OCI-LY1 (cell line): ENCODE data around the gene CNTNAP2.

Source experiments
- H2AFZ ChIP-seq: fragments of 200-600 bp; sonication (generic), shearing (Covaris generic); 2 replicates; pipeline ENCODE4 v1.6.0; 2014; ENCODE audit warnings: antibody characterized with exemption, mild to moderate bottlenecking, low read length
- H3F3A ChIP-seq: fragments of 200-600 bp; sonication (generic), shearing (Covaris generic); 2 replicates; pipeline ENCODE4 v1.6.0; 2014; ENCODE audit warnings: mild to moderate bottlenecking, antibody characterized with exemption, low read length, moderate library complexity; ENCODE audit not compliant: insufficient read depth
- H3K27ac ChIP-seq: fragments of 200-600 bp; sonication (generic); 2 replicates; pipeline ENCODE4 v1.5.1; 2014; ENCODE audit warnings: low read length, mixed run types, mild to moderate bottlenecking, low read depth; ENCODE audit not compliant: poor library complexity, severe bottlenecking
- H3K27me3 ChIP-seq: fragments of 200-600 bp; sonication (generic); 2 replicates; pipeline ENCODE4 v1.6.0; 2014; ENCODE audit warnings: antibody characterized with exemption, mild to moderate bottlenecking, low read length, moderate library complexity; ENCODE audit not compliant: insufficient read depth
- H3K36me3 ChIP-seq: fragments of 200-600 bp; sonication (generic); 2 replicates; pipeline ENCODE4 v1.6.1; 2014; ENCODE audit warnings: mild to moderate bottlenecking, antibody characterized with exemption, low read length, moderate library complexity, mixed read lengths; ENCODE audit not compliant: insufficient read depth
- H3K4me1 ChIP-seq: fragments of 200-600 bp; sonication (generic); 2 replicates; pipeline ENCODE4 v1.5.1; 2014; ENCODE audit warnings: mild to moderate bottlenecking, low read length, moderate library complexity; ENCODE audit not compliant: insufficient read depth, severe bottlenecking
- H3K4me2 ChIP-seq: fragments of 200-600 bp; sonication (generic), shearing (Covaris generic); 2 replicates; pipeline ENCODE4 v1.6.1; 2014; ENCODE audit warnings: low read length
- H3K4me3 ChIP-seq: fragments of 200-600 bp; sonication (generic); 2 replicates; pipeline ENCODE4 v1.5.1; 2014; ENCODE audit warnings: low read length, low read depth, mild to moderate bottlenecking, mixed read lengths; ENCODE audit not compliant: poor library complexity, severe bottlenecking
- H3K79me2 ChIP-seq: fragments of 200-600 bp; shearing (Covaris generic); 2 replicates; pipeline ENCODE4 v1.6.1; 2016; ENCODE audit warnings: mixed run types, low read length, mixed read lengths; ENCODE audit not compliant: insufficient read depth
- H3K9ac ChIP-seq: fragments of 200-600 bp; sonication (generic), shearing (Covaris generic); 2 replicates; pipeline ENCODE4 v1.6.1; 2014; ENCODE audit warnings: mild to moderate bottlenecking, low read length, mixed read lengths
- H3K9me2 ChIP-seq: fragments of 200-600 bp; sonication (generic), shearing (Covaris generic); 2 replicates; pipeline ENCODE4 v1.6.1; 2014; ENCODE audit warnings: low read depth, mild to moderate bottlenecking, low read length, mixed read lengths
- H3K9me3 ChIP-seq: fragments of 200-600 bp; shearing (Covaris generic); 2 replicates; pipeline ENCODE4 v1.6.1; 2014; ENCODE audit warnings: low read length, mixed read lengths
- H4K20me1 ChIP-seq: fragments of 200-600 bp; sonication (generic), shearing (Covaris generic); 2 replicates; pipeline ENCODE4 v1.6.0; 2016; ENCODE audit warnings: mild to moderate bottlenecking, low read length; ENCODE audit not compliant: insufficient read depth
- EZH2 ChIP-seq: fragments of 200-600 bp; sonication (generic), shearing (Covaris generic); IDR thresholded peaks from 2 replicates; pipeline ENCODE4 v1.8.0; 2017; ENCODE audit warnings: borderline replicate concordance, mixed run types, mild to moderate bottlenecking, antibody characterized with exemption, low read length, moderate library complexity, mixed read lengths
- TF ChIP-seq, protein P1 (sequence below): fragments of 200-600 bp; sonication (generic), shearing (Covaris generic); IDR thresholded peaks from 2 replicates; pipeline ENCODE4 v1.5.1; 2017; ENCODE audit warnings: mild to moderate bottlenecking, antibody characterized with exemption, low read length, moderate library complexity, mixed read lengths

CNTNAP2 gene

DNA sequence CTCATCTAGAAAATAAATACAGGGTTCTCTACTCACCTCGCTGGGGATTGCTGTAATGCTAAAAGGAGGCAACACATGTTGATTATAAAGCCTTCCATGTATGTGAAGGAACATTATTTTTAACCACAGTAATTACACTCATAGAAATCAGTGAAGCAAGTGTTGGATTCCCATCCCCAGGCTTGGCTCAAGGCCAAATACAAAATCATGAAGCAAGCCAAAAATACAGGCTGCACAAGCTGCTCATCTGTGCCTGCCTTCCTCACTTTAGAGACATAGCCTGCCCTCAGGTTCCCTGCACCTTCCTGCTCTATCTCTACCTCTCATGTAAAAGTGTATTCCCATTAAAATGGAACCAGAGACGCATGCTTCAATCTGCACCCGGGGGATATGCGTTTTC is 1396.8 kb downstream of the CNTNAP2 start:
- Histone ChIP-seq H4K20me1 (no peaks in the 10 kb centered on the region), H2AFZ (no peak overlapping the region), H3F3A (no peaks in the 10 kb centered on the region), H3K27ac (no peak overlapping the region), H3K9me3 (no peaks in the 10 kb centered on the region), H3K36me3 (no peaks in the 10 kb centered on the region), H3K4me1 (no peaks in the 10 kb centered on the region), H3K27me3 (no peaks in the 10 kb centered on the region), H3K9me2 (no peaks in the 10 kb centered on the region), H3K9ac (no peak overlapping the region), H3K4me3 (no peak overlapping the region), H3K4me2 (no peak overlapping the region), H3K79me2 (no peaks in the 10 kb centered on the region)
- TF ChIP-seq, protein P1, sequence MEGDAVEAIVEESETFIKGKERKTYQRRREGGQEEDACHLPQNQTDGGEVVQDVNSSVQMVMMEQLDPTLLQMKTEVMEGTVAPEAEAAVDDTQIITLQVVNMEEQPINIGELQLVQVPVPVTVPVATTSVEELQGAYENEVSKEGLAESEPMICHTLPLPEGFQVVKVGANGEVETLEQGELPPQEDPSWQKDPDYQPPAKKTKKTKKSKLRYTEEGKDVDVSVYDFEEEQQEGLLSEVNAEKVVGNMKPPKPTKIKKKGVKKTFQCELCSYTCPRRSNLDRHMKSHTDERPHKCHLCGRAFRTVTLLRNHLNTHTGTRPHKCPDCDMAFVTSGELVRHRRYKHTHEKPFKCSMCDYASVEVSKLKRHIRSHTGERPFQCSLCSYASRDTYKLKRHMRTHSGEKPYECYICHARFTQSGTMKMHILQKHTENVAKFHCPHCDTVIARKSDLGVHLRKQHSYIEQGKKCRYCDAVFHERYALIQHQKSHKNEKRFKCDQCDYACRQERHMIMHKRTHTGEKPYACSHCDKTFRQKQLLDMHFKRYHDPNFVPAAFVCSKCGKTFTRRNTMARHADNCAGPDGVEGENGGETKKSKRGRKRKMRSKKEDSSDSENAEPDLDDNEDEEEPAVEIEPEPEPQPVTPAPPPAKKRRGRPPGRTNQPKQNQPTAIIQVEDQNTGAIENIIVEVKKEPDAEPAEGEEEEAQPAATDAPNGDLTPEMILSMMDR, result no peak
- TF ChIP-seq EZH2, result no peak

DNA sequence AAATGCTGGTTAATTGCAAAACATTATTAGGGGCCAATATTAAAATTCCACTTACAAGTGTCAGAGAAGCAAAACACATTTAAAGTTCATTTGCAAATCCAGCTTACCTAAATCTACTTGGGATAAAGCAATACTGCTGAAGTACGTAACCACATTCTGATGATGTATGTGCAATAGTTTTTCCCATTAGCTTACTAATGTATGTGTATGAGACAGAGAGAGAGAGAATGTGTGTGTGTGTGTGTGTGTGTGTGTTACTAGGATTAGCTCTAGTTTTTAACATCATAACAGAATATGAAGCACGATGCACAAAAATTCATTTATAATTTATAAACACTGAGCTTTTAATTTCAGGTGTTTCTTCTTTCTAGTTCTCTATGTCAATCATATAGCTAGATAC is 1399.8 kb downstream of the CNTNAP2 start:
- Histone ChIP-seq H3K4me2 (no peak overlapping the region), H3K27me3 (no peaks in the 10 kb centered on the region), H4K20me1 (no peaks in the 10 kb centered on the region), H2AFZ (no peak overlapping the region), H3K4me1 (no peaks in the 10 kb centered on the region), H3K9me3 (no peaks in the 10 kb centered on the region), H3K4me3 (no peak overlapping the region), H3F3A (no peaks in the 10 kb centered on the region), H3K27ac (no peak overlapping the region), H3K36me3 (no peaks in the 10 kb centered on the region), H3K9me2 (no peaks in the 10 kb centered on the region), H3K9ac (no peak overlapping the region), H3K79me2 (no peaks in the 10 kb centered on the region)
- TF ChIP-seq, protein P1, result no peak
- no peak for TF ChIP-seq EZH2

DNA sequence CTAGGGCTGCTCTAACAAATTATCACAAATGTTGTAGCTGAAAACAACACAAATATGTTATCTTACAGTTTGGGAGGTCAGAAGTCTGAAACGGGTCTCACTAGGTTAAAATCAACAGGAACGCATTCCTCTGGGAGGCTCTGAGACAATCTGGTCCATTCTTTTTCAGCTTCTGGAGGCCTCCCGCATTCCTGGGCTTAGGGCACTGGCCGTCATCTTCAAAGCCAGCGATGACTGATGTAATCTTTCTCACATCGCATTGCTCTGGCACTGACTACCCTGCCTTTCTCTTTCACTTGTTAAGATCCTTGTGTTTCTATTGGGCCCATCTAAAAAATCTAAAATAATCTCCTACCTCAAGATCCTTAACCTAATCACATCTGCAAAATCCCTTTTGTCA is 1402.5 kb downstream of the CNTNAP2 start:
- Histone ChIP-seq H3F3A (no peaks in the 10 kb centered on the region), H3K9ac (no peak overlapping the region), H4K20me1 (no peaks in the 10 kb centered on the region), H3K27ac (no peak overlapping the region), H2AFZ (no peak overlapping the region), H3K4me2 (no peak overlapping the region), H3K79me2 (no peaks in the 10 kb centered on the region), H3K9me2 (no peaks in the 10 kb centered on the region), H3K27me3 (no peaks in the 10 kb centered on the region), H3K9me3 (no peaks in the 10 kb centered on the region), H3K4me1 (no peaks in the 10 kb centered on the region), H3K36me3 (no peaks in the 10 kb centered on the region), H3K4me3 (no peak overlapping the region)
- TF ChIP-seq, protein P1, result no peak
- TF ChIP-seq EZH2, result no peak
